ENCODE results near the gene NSUN2.
A peak's percentile ranks its signal among the peaks of the same experiment; 100 is the strongest.
"Not testable (repeated sequence)": the region's sequence is repeated elsewhere in the genome, so short reads cannot be mapped to it uniquely, and the experiment has no call there.

The NSUN2 gene

DNA sequence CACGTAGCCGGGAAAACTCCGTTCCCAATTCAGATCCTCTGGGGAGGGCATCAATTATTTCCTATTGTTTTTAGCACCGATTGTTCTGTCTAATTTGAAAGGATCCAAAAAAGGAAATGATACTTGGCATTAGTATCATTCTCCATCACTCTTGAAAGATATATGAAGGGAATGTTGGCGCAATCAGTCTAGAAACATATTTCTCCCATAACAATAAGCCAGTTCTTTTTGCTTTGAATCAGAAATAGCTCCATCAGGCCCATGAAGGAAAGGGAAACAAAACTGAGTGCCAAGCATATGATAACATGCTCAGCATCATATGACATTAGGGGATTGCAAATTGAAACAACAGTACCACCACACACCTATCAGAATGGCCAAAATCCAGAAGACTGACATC is 40.2 kb upstream of the NSUN2 start:
- Histone ChIP-seq H3K27ac (no peak overlapping the region), H3K4me3 (no peak overlapping the region), H3K4me2 (no peak overlapping the region), H3K36me3 (peaks cover 18% of the 10 kb centered on the region; the same call in 1 of the 2 replicates), H3K9ac (no peak overlapping the region), H4K20me1 (no peaks in the 10 kb centered on the region), H3K9me3 (no peaks in the 10 kb centered on the region), H3K27me3 (no peaks in the 10 kb centered on the region), H3K4me1 (peaks cover 4% of the 10 kb centered on the region)
- no peak for TF ChIP-seq Cebpa-rat (IDR thresholded peaks at IDR 0.05)

DNA sequence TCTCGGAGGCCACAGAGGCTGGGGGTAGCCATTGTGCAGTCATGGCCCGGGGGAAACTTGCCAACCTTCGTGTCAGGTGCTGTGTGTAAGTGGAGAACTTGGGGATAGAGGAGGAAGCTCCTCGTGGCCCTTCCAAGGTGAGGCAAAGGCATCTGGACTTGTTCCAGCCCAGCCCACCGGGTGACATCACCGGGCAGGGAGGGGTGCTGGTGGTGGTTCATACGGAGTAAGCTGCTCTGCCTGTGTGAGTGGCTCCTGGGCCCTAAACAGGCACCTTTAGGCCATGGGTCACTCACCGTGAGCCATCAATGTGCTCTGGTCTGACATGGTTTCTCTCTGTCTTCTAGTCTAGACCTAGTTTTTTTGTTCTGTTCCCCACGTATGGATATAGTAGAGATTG is 35.9 kb upstream of the NSUN2 start:
- H3K4me1 ChIP-seq, H3K9me3 ChIP-seq, H3K27me3 ChIP-seq, H3K9ac ChIP-seq, H3K4me3 ChIP-seq, H3K4me2 ChIP-seq, H3K27ac ChIP-seq, H4K20me1 ChIP-seq: not testable (repeated sequence)
- peaks cover 18% of the 10 kb centered on the region; the same call in 1 of the 2 replicates for H3K36me3 ChIP-seq

DNA sequence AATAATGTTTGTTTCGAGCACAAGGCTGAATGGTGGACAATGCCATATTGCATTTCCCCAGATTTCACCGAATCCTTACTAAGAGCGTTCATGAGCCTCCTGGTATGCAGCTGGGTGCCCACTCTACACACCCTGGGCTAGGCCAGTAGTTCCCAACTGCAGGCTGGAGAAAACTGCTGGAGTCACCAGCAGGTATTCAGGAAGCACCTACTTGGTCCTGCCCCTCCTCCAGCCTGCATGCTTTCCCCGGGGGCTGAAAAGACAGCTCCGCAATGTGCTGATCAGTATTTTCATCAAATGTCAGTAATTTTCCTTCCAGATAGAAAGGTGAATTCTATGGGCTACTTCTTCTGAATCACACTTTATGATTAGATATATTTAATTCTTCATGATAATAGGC is 34.8 kb upstream of the NSUN2 start:
- no peak for TF ChIP-seq Cebpa-rat (IDR thresholded peaks at IDR 0.05)
- H3K4me1 ChIP-seq, result no peaks in the 10 kb centered on the region
- no peak overlapping the region for H3K4me2 ChIP-seq
- peaks cover 17% of the 10 kb centered on the region for H3K36me3 ChIP-seq
- H3K9ac ChIP-seq, result no peak overlapping the region
- no peaks in the 10 kb centered on the region for H4K20me1 ChIP-seq
- no peaks in the 10 kb centered on the region for H3K27me3 ChIP-seq
- H3K9me3 ChIP-seq, result no peaks in the 10 kb centered on the region
- no peak overlapping the region for H3K27ac ChIP-seq
- no peak overlapping the region for H3K4me3 ChIP-seq

GRCh38 chr5:6666762-6667161 is 33.9 kb upstream of the NSUN2 start:
- no peak overlapping the region for H3K27ac ChIP-seq
- TF ChIP-seq Cebpa-rat (IDR thresholded peaks at IDR 0.05), result no peak

DNA sequence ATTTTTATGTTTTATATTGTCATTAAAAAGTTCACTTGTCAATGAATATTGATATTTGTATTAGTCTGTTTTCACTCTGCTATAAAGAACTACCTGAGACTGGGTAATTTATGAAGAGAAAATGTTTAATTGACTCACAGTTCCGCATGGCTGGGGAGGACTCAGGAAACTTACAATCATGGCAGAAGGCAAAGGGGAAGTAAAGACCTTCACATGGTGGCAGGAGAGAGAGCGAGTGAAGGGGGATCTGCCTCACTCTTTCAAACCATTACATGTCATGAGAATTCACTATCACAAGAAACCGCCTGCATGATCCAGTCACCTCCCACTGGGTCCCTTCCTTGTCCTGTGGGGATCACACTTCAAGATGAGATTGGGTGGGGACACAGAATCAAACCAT is 27.8 kb upstream of the NSUN2 start:
- H4K20me1 ChIP-seq, result no peaks in the 10 kb centered on the region
- peak overlapping the region; percentile 79 for H3K4me2 ChIP-seq
- H3K4me1 ChIP-seq, result peaks cover 19% of the 10 kb centered on the region
- H3K9me3 ChIP-seq, result peaks cover 19% of the 10 kb centered on the region
- no peak overlapping the region for H3K27ac ChIP-seq
- H3K4me3 ChIP-seq, result no peak overlapping the region
- H3K9ac ChIP-seq, result no peak overlapping the region
- H3K36me3 ChIP-seq, result peaks cover 33% of the 10 kb centered on the region
- H3K27me3 ChIP-seq, result no peaks in the 10 kb centered on the region
- TF ChIP-seq Cebpa-rat (IDR thresholded peaks at IDR 0.05), result no peak

More at GRCh38 chr5:6666762-6667161, 33.9 kb upstream of the NSUN2 start:
- Histone ChIP-seq H3K4me2 (no peak overlapping the region), H3K9ac (no peak overlapping the region), H3K4me3 (no peak overlapping the region), H3K27me3 (no peaks in the 10 kb centered on the region), H3K9me3 (no peaks in the 10 kb centered on the region), H4K20me1 (no peaks in the 10 kb centered on the region), H3K36me3 (peaks cover 17% of the 10 kb centered on the region), H3K4me1 (no peaks in the 10 kb centered on the region)

DNA sequence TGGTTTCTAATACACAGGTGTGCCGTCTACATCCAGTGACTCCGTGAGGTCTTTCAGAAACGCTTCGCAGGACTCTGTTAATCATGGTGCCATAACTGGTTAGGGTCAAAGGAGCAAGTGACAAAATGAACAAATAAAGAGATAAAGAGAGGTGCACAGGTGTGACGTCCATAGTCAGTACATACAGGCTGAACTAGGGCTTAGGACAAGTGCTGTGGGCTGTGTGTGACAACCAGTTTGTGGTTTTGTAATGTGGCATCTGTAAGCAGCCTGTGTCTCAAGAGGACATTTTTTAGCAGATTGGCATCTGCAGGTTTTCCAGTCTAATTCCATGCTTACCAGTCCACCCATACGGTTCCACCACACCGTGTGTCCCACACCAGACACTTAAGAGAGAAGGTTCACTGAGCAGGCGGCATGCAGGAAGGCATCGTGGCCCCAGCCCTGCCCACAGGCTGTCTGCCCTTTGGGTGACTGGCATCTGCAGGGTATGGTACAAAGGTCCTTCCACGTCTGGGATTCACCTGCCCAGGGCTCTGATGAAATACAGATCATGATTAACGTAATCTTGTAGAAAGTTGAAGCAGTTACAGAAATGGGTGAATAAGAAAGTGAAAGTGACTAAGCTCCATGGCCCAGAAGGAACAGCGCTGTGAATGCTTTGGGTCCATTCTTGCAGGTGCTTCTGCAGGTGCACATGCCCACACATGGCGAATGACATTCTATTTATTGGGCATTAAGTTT is 27.3 kb upstream of the NSUN2 start:
- H3K27me3 ChIP-seq, result no peaks in the 10 kb centered on the region
- peak overlapping the region; percentile 79 for H3K4me2 ChIP-seq

GRCh38 chr5:6656680-6657079 is 23.8 kb upstream of the NSUN2 start:
- H3K4me2 ChIP-seq, result no peak overlapping the region
- H3K36me3 ChIP-seq, result peaks cover 37% of the 10 kb centered on the region
- peaks cover 25% of the 10 kb centered on the region for H3K4me1 ChIP-seq
- H3K4me3 ChIP-seq, result no peak overlapping the region
- H3K27ac ChIP-seq, result no peak overlapping the region
- H3K9ac ChIP-seq, result no peak overlapping the region
- H4K20me1 ChIP-seq, result no peaks in the 10 kb centered on the region
- H3K27me3 ChIP-seq, result no peaks in the 10 kb centered on the region
- peaks cover 25% of the 10 kb centered on the region for H3K9me3 ChIP-seq
- TF ChIP-seq Cebpa-rat (IDR thresholded peaks at IDR 0.05), result no peak

More for the DNA sequence above, 27.3 kb upstream of the NSUN2 start:
- peak overlapping the region; percentile 7 for H3K27ac ChIP-seq
- peaks cover 19% of the 10 kb centered on the region for H3K4me1 ChIP-seq
- H3K9me3 ChIP-seq, result peaks cover 25% of the 10 kb centered on the region
- no peak for TF ChIP-seq Cebpa-rat (IDR thresholded peaks at IDR 0.05)
- H3K36me3 ChIP-seq, result peaks cover 38% of the 10 kb centered on the region
- no peak overlapping the region for H3K4me3 ChIP-seq
- no peak overlapping the region for H3K9ac ChIP-seq
- no peaks in the 10 kb centered on the region for H4K20me1 ChIP-seq

- Histone ChIP-seq H3K4me3 (no peak overlapping the region), H3K36me3 (peaks cover 37% of the 10 kb centered on the region)
- no peak for TF ChIP-seq Cebpa-rat (IDR thresholded peaks at IDR 0.05)
These were observed 22.6 kb upstream of the NSUN2 start for GRCh38 chr5:6655432-6655831.

DNA sequence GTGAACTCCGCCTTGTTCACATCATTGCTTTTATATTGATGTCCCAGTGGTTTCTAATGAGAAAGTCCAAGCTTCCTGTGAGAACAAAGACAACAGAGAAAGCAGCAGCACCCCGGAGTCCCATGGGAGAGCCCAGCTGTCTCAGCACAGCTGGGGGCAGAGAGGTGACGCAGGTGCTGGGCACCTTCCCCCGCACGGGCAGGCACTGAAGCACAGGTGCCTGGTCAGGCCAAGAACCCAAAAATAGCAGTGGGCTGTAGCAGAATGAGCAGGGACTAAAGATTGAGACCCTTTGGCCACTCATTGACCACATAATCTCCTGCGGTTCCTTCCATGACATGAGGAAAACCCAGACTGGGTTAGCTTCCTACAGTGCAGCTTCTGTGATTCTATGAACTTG is 19.2 kb upstream of the NSUN2 start:
- Histone ChIP-seq H3K4me1 (peaks cover 23% of the 10 kb centered on the region), H3K4me2 (peak overlapping the region; percentile 62), H3K4me3 (no peak overlapping the region), H3K9ac (no peak overlapping the region), H3K36me3 (peaks cover 32% of the 10 kb centered on the region), H3K9me3 (peaks cover 38% of the 10 kb centered on the region), H3K27ac (peak overlapping the region; percentile 32; the same call in 1 of the 2 replicates), H3K27me3 (no peaks in the 10 kb centered on the region), H4K20me1 (no peaks in the 10 kb centered on the region)
- no peak for TF ChIP-seq Cebpa-rat (IDR thresholded peaks at IDR 0.05)

More at GRCh38 chr5:6655432-6655831, 22.6 kb upstream of the NSUN2 start:
- H3K4me2 ChIP-seq, result no peak overlapping the region
- no peak overlapping the region for H3K27ac ChIP-seq
- no peak overlapping the region for H3K9ac ChIP-seq
- no peaks in the 10 kb centered on the region for H4K20me1 ChIP-seq
- H3K27me3 ChIP-seq, result no peaks in the 10 kb centered on the region
- H3K4me1 ChIP-seq, result peaks cover 25% of the 10 kb centered on the region
- peaks cover 25% of the 10 kb centered on the region for H3K9me3 ChIP-seq

GRCh38 chr5:6649681-6650080 is 16.8 kb upstream of the NSUN2 start:
- H3K27me3 ChIP-seq, result no peaks in the 10 kb centered on the region
- no peak overlapping the region for H3K9ac ChIP-seq
- H3K27ac ChIP-seq, result no peak overlapping the region
- peaks cover 23% of the 10 kb centered on the region for H3K4me1 ChIP-seq
- H3K36me3 ChIP-seq, result peaks cover 22% of the 10 kb centered on the region
- no peaks in the 10 kb centered on the region for H4K20me1 ChIP-seq
- TF ChIP-seq Cebpa-rat (IDR thresholded peaks at IDR 0.05), result no peak
- peak overlapping the region; percentile 9; the same call in 1 of the 2 replicates for H3K4me2 ChIP-seq
- no peak overlapping the region for H3K4me3 ChIP-seq
- peaks cover 20% of the 10 kb centered on the region for H3K9me3 ChIP-seq

All from BLaER1 (cell line).